ENCODE measurements around the gene OPA3. TPM values are rescaled to one million over a fixed set of nuclear protein-coding genes. Genes with fewer than 3 reads are reported as not detected.

OPA3 gene
- total and polyA plus RNA-seq, 12 donors: 10.2 to 27.9 (median 23.5) TPM

DNA sequence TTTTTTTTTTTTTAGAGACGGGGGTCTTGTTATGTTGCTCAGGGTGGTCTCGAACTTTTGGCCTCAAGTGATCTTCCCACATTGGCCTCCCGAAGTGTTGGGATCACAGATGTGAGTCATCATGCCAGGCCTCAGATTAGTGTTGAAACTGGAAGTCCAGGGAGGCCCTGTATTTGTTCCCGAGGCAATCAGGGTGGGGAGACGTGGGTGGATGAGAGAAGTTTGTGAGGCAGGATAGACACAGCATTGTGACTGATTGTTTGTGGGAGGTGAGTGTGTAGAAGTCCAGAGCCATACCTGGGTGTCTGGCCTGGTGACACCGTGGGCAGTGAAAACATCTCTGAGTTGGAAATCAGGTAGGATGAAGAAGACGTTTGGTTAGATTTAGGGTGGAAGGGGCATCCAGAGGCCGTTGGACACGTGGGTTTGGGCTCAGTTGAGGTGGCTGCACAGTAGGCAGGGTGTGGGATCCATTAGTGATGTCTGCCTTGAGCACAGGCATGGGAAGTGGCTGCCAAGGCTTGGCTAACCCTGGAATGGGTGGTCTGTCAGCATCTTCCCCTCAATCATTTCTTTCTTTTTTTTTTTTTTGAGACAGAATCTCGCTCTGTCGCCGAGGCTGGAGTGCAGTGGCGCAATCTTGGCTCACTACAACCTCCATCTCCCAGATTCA, 100.2 kb downstream of the OPA3 start:
- Histone ChIP-seq H3K4me1 (peaks cover 0 to 5% (median 0%) of the 10 kb centered on the region in 9 donors), H3K27ac (no peak overlapping the region), H3K4me3 (no peak overlapping the region), H3K9me3 (no peaks in the 10 kb centered on the region), H3K36me3 (peaks cover 0 to 9% (median 0%) of the 10 kb centered on the region in 9 donors), H3K27me3 (no peaks in the 10 kb centered on the region)
- no peak for DNase-seq
- intact Hi-C loops (cut with DNase I): loop anchor here in 1 of 10 donors (2.0 kb wide), 1 partner anchor 56 kb away; no protein-coding TSS in a partner anchor
- TF ChIP-seq, protein P1, sequence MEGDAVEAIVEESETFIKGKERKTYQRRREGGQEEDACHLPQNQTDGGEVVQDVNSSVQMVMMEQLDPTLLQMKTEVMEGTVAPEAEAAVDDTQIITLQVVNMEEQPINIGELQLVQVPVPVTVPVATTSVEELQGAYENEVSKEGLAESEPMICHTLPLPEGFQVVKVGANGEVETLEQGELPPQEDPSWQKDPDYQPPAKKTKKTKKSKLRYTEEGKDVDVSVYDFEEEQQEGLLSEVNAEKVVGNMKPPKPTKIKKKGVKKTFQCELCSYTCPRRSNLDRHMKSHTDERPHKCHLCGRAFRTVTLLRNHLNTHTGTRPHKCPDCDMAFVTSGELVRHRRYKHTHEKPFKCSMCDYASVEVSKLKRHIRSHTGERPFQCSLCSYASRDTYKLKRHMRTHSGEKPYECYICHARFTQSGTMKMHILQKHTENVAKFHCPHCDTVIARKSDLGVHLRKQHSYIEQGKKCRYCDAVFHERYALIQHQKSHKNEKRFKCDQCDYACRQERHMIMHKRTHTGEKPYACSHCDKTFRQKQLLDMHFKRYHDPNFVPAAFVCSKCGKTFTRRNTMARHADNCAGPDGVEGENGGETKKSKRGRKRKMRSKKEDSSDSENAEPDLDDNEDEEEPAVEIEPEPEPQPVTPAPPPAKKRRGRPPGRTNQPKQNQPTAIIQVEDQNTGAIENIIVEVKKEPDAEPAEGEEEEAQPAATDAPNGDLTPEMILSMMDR (IDR thresholded peaks at IDR 0.05): no peak
- no peak for ATAC-seq
- WGBS, 2 donors: 72 to 78% methylated on average over 13 of the region's 13 CpGs

DNA sequence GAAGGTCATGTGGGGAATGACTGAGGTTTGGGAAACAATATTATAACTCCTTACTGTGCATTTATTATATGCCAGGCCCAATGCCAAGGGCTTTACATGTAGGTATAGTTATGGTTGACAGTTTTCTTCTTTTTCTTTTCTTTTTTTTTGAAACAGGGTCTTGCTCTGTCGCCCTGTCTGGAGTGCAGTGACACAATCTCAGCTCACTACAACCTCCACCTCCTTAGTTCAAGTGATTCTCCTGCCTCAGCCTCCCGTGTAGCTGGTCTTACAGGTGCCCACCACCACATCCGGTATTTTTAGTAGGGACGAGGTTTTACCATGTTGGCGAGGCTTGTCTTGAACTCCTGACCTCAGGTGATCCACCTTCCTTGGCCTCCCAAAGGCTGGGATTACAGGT, 101.6 kb downstream of the OPA3 start:
- no peak overlapping the region for H3K27ac ChIP-seq

DNA sequence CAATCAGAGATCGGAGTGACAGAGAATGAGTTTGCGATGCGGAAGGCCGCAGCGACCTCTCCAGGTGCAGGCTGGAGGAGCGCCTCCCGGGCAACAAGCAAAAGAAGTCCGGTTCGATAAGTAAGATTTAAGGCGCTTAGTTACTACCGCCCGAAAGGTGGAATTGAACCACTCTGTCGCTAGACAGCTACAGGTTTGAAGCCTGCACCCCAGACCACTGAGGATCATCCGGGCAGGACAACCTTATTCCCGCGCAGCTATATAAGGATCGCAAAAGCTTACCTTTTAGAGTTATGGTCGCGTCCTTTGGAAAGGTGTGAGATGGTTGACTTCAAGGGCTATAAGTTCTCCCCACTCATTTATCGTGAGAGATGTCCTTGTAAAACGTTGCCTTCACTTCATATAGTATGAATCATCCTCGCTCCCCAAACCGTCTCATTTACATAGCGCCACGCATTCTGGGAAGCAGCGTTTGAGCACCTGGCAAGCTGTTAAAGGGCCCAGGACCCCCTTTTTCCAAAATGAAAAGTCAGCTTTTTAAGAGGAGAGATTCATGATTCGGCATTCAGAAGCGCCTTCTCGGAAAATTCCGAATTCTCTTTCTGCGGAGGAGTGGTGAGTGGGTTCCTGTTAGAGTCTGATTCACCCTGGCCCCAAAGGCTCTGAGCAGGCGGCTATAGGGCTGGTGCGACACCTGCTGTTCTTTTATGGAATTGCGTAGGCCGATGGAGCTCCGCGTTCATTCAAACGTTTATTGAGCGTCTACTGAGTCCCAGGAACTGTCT, 106.0 kb downstream of the OPA3 start:
- Histone ChIP-seq H3K4me3 (peak overlapping the region in 9 of 10 donors; percentile 37 to 71 (median 61)), H3K27ac (peak overlapping the region; percentile 86 to 100 (median 94)), H3K36me3 (no peaks in the 10 kb centered on the region), H3K9me3 (no peaks in the 10 kb centered on the region), H3K4me1 (peaks cover 0 to 29% (median 11%) of the 10 kb centered on the region in 9 donors), H3K27me3 (peaks cover 0 to 21% (median 0%) of the 10 kb centered on the region in 7 donors)
- intact Hi-C loops (cut with DNase I): loop anchor here in 9 of 10 donors (1.0 to 10.0 kb wide), 4 partner anchors 39 to 54 kb away; partner anchors contain the start of gene ERCC1 (in 1 of the 9)
- DNase-seq (peak; percentile 80 to 86), ATAC-seq (peak; percentile 84 to 97 (median 94))
- TF ChIP-seq, protein P1 (IDR thresholded peaks at IDR 0.05): peak; percentile 90 to 99 (median 97)
- WGBS, 2 donors: 0% methylated on average over 39 of the region's 39 CpGs

More for the DNA sequence above, 101.6 kb downstream of the OPA3 start:
- peaks cover 0 to 1% (median 0%) of the 10 kb centered on the region in 9 donors for H3K36me3 ChIP-seq
- ATAC-seq (no peak), DNase-seq (no peak)
- H3K4me3 ChIP-seq: no peak overlapping the region
- H3K4me1 ChIP-seq: peaks cover 0 to 18% (median 4%) of the 10 kb centered on the region in 9 donors
- H3K27me3 ChIP-seq: no peaks in the 10 kb centered on the region
- 91 to 92% methylated on average over 5 of the region's 5 CpGs for WGBS, 2 donors
- TF ChIP-seq, protein P1 (IDR thresholded peaks at IDR 0.05): no peak
- intact Hi-C loops (cut with DNase I): no loop called here
- no peaks in the 10 kb centered on the region for H3K9me3 ChIP-seq

Measured in heart right ventricle (tissue), 16 donors.